NCI-H510A (cell line): ENCODE data around the gene FOXP4.

Experiments
- DNase-seq: peaks from one replicate; lab custom pipeline; 2025; lab: John Stamatoyannopoulos, UW

Gene FOXP4

DNA sequence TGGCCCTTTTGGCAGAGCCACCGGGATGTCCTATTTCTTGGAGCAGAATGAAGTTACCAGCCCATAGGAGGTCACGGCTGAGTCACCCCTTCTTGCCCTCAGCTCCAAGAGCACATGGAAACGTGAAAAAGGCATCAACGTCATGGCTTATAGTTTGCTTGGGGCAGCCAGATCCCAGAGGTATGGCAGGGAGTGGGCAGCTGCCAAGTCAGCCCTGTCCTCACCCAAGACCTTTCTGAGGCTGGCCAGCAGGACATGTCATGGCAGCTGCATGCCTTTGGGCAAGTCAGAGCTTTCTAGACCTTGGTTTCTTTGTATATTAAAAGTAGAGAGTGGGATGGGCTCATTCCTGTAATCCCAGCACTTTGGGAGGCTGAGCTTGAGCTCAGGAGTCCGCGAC, 83.9 kb downstream of the FOXP4 start:
- DNase-seq: no peak

DNA sequence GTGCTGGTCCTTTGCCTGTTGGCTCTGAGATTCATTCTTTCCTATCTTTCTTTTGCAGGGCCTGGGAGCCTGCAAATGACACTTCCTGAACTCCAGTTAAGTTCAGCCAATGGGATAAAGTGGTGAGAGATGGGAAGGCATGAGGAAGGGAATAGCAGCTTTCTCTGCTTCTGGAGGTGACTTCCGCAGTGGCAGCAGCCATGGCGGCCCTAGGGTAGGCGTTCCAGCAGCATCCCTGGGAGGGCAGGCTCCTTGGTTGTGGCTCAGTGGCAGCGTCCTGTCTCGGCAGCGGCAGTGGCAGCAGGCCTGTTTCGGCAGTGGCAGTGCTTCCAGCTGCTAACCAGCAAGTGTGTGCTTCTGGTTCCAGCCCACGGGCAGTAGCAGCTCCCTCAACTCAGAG, 84.8 kb downstream of the FOXP4 start:
- DNase-seq: no peak

DNA sequence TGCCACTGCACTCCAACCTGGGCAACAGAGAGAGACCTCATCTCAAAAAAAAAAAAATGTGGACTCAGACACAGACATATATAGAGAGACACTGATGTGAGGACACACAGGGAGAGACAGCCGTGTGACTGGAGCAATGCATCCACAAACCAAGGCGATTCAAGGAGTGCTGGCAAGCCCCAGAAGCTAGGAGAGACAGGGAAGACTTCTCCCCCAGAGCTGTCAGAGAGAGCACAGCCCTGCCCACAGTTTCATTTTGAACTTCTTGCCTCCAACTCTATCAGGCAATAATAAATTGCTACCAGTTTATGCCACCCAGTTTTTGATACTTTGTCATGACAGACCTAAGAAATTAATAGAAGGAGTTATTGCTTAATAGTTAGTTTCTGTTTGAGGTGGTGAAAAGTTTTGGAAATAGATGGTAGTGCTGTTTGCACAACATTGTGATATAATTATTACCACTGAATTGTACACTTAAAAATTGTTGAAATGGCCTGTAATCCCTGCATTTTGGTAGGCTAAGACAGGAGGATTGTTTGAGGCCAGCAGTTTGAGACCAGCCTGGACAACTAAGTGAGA, 87.0 kb downstream of the FOXP4 start:
- no peak for DNase-seq

DNA sequence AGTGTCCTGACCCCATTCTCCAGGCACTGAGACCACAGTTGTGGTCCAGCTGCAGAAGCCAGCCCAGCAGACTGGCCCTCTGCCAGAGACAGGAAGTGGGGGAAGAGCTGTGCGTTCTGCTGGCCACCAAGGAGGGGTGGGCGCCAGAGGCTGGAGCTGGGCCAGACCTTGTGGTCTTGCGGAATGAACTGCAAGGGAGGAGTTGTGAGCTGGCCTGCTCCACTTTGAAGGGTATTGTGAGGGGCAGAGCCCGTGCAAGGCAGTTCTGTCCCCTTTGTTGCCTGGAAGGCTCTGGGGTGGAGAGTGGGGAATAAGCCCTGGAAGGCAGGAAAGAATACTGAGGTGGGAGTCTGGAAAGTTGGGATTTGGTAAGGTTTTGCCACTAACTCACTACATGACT, 88.5 kb downstream of the FOXP4 start:
- DNase-seq: no peak

DNA sequence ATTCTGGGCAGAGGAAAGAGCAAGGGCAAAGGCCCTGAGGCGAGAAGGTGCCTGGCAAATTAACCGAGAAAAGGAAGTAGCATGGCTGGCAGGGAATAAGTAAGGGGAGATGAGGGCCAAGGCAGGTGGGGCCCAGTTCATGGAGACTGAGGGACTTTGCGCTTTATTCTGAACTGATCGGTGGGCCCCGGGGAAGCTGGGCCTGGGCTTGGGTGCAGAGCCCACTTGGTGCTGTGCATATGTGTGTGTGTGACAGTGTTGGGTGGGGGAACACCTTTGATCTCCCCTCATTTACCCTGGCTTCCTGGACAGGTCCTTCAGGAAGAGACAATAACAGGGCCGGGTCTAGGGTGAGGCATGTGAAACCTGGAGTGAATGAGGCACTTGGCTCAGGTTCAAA, 89.2 kb downstream of the FOXP4 start:
- DNase-seq: no peak

DNA sequence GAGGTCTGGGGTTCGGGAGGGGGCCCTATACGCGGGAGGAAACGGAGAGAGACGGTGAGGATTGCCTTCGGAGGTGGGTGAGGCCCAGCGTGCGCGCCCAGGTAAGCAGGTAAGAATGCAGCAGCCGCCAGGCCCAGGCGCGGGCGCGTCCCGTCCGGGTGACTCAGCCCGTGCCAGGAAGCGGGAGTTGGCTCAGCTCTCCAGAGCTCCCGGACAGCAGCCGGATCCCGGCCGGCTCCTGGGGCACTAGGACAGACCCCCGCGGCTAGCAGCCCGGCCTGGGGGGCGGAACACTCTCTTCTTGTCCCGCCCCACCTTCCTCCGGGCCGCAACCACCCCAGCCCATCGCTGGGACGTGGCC, 90.6 kb downstream of the FOXP4 start:
- no peak for DNase-seq

DNA sequence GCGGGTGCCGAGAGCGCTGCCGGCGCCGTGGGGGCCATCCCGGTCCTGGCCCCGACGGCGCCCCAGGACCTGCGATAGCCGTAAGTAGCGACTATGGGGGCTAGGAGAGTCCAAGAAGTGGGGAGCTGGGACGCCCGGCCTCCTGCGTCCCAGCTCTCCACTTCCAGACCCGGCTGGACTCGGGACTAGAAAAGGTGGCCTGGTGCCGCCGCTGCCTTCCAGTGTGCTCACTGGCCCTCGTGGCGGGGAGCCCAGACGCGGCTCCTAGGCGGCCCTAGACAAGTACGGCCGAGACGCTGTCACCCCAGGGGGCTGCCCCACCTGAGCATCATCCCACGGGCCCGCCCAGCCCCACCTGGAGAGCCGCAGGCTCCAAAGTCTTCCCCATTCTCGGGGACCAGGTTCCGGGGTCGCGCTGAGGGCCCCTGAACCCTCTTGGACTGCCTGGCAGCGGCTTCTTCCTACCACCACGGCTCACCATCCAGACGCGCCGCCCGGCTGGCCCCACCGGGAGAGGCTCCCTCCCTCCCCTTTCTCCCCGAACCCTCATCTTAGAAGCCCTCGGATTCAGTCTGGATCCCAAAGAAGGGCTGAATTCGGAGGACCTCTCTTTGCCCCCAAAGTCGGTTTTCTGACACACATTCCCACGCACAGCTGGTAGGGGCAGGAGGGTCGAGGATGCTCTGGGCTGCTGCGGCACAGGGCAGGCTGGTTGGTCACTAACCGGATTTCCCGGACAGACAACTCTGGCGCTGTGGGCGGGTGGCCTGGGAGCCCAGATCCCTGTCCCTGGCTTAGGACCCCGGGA, 91.2 kb downstream of the FOXP4 start:
- DNase-seq: no peak

DNA sequence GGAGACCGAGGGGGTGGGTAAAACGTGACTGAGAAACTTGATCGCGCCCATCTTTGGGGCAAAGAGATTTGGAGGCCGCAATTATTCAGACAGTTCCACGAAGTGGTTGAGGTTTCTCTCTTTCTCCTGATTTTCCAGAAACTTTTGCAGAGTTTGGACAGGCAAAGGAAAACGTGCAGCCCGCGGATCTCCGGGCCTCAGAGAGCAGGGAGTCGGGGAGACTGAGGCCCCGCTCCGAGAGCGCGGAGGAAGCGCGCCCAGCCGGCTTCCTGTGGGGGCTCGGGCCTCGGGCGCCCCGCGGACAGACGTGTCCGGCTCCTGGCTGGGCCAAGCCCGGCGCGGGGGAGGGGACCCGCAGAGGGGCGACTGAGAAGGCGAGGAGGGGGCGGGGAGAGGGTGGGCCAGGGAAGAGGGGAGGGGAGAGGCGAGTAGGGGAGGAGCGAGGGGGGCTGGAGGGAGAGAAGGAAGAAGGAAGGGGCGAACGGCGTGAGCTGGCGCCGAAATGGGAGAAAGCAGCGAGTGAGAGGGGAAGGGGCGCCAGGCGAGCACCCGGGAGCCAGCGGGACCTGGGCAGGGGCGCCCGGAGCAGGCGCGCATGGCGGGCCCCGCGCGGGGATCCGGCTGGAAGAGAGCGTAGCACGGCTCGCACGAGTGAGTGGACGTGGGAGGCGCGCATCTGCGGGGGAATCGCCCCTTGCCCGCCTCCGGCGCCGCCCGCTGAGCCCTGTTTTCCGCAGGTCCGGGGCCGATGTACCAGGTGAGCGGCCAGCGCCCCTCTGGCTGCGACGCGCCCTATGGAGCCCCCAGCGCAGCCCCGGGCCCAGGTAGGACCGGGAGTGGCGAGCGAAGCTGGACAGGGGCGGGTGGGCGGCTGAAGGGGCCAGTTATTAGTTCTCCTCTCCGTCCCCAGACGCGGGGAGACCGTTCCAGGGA, 92.1 kb downstream of the FOXP4 start, which contains the start of gene MDFI:
TSS of gene MDFI (plus strand) at position 467 of the 933 bp plus-strand sequence. CDS start at position 749, 282 bp downstream.
- DNase-seq: no peak

DNA sequence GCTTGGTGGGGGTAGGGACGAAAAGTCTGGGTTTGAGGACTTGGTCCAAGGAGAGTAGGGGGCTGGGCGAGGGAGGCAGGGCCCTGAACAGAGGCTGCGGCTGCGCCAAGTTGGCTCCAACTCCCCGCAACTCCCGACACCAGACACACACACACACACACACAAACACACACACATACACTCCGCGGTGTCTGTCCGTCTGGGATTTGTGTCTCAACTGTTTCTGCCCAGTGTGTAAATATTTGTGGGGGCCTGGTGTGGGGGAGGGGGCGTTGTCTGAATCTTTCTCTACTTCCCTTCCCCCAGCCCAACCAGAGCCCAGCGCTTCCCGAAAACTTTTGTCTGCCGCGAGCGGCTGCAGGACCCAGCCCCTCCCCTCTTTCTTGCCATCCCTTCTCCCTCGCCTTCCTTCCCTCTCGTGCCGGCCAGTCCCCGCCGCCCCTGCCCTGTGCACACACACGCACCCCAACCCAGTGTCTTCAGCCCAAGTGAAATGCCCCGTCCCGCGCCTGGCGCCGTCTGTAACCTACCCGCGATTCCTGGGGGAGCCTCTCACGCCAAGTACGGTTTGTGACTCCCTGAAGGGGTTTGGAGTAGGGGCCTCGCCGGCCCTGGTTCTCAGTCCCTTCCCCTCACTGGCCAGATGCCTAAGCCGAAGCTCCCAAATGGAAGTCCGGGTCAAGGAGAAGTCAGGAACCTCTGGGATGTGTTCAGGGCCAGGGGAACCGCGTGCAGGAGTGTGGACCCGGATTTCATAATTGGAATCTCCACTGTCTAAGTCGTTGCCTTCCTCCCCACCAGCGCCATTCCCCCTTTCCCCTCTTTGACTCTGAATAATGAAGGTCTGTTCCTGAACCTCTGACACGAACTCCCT, 93.0 kb downstream of the FOXP4 start:
- no peak for DNase-seq

DNA sequence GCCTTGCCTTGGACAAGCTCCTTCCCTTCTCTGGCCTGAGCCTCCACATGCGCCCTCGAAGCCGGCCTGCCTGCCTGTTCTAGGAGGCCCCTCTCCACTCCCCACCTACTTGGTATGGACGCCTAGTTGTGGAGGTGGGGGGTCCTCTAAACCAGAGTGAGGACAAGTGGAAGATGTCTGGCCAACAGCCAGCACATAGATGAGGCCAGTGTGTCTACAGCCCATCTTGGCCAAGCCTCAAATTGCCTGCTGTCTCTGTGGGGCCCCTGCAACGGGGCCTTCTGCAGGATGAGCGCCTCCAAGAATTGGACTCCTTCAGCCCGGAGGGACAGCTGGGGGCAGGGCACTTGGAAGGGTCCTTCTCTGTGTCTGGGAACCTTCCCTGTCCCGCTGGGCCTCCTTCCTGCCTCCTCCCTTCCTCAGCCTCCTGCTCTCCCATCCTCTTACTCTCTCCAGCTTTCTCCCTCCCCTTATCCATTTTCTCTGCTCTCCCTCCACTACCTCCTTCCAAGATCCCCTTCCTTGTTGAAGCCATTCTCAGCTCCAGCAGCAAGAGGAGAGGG, 93.7 kb downstream of the FOXP4 start:
- DNase-seq: no peak

DNA sequence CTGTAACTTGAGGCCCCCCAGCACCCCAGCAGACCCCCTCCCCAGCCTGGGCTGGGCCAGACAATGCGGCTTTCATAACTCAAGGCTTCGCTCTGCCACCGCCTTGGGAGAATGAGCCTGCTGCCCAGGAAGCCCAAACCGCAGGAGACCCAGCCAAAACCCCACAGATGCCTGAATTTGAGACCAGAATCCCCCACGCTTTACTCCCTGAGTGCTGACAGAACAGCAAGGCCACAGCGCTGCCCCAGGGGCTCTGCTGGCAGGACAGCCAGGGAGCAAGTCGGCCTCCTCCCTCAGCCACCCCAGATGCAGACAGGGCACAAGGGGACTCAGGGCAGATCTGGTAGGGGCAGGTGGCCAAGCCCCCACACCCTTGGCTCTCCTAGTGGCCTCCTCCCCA, 94.2 kb downstream of the FOXP4 start:
- no peak for DNase-seq

DNA sequence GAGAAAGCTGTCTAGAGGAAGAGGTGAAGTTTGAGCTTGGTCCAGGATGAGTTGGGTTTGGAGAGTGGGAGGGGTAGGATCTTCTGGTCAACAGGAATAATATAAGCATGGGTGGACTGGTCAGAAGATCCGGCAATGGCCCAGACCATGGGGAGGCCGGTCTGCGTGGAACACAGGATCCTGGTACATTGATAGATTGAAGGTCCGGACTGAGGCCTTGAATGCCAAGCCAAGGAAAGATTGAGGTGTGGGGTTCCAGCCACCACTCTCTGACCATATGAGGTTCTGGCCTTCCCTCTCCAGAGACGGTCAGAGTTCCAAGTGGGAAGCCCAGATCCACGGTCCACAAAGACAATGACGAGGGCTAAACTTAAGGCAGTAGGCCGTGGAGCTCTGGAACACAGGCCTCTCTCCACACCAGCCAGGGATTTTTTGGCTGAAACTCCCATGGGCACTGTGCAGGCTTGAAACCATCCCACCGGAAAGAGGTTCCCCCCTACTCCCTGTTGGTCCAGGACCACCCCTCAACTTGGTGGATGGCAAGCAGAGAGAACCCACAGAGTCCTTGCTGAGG, 95.3 kb downstream of the FOXP4 start:
- DNase-seq: no peak

DNA sequence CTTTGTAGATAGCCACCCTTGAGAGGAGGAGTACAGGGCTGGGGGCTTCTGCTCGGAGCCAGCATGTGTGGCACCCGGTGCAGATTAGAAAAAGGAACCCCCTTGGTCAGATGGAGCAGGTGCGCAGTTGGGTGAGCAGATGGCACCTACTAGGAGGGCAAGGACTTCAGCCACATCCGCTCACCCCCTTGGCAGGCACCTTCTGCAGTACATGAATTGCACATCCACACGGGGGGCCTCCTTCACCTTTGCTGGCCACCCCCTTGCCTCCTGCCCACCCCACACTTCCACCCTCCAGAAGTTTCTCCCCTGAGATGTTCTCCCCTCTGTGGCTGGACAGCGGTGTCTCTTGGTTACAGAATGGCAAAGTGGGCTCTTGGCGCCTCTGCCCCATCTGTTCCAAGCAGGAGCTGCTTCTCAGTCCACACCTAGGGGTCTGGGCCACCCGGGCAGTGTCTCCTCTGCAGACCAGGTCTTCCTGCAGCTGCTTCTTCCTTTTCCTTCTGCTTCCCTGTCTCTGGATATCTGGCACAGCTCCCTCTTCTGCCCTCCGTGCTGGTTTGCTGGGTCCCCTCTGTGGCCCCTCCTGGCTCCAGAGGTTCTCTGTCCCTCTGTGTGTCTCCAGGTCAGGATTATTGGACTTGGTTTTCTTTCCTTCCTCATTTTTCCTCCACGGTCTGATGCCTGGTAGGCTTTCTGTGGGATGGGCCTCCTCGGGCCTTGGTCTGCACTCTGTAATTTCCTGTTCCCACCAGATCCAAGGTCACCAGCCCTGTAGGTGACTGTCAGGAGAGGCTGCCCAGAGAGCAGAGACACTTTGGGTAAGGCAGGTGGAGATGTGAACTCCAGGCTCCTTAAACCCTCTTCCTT, 96.1 kb downstream of the FOXP4 start:
- no peak for DNase-seq

DNA sequence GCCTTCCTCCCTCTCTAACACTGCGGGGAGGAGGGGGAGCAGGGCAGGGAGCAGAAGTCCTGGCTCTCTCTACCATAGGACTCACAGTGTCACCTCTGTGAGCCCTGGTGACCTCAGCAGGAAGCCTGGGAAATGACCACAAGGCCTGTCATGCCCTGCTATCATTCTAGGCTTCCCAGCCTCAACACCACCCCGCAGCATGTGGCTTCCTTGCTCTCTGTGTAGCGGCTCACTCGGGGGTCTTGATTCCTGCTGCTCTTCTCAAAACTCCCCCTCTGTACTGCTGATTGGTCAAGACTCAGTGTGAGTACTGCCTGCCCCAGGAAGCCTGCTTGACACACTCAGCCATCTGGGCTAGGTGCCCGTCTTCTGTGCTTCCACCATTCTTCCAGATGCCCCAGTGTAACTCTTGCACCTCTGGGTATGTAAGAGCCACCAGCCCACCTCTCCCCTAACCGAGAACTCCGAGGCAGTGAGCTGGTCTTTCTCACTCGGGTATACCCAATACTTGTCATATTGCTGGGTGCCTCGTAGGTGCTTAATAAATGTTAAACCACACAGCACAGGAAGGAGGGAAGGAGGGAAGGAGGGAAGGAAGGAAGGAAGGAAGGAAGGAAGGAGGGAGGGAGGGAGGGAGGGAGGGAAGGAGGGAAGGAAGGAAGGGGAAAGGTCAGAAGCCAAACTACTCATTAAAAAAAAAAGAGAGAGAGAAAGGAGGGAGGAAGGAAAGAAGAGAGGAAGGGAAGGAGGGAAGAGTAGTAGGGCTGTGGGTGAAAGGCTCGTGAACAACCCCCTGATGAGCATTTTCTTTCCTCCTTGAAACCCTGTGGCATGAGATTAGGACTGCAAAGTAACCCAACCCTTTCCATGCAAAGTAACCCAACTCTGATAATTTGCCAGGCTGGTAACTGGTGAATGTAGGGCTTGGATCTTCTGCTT, 97.0 kb downstream of the FOXP4 start:
- no peak for DNase-seq

DNA sequence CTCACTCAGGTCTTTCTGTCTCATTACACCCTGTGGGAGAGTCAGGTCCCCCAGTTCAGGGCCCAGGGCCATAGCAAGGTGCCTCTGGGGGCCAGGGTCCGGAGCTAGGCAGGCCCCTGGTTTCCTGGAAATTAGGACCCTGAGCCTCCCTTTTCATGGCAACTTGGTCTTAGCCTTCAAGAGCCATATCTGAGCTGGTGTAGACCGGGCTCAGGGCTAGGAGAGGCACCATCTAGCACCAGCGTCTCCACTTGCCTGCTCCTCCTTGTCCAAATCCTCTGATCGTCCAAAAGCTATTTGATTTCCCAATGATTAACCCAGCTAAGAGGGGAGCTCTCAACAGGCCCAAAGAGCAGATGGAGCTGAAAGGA, 97.7 kb downstream of the FOXP4 start:
- no peak for DNase-seq

DNA sequence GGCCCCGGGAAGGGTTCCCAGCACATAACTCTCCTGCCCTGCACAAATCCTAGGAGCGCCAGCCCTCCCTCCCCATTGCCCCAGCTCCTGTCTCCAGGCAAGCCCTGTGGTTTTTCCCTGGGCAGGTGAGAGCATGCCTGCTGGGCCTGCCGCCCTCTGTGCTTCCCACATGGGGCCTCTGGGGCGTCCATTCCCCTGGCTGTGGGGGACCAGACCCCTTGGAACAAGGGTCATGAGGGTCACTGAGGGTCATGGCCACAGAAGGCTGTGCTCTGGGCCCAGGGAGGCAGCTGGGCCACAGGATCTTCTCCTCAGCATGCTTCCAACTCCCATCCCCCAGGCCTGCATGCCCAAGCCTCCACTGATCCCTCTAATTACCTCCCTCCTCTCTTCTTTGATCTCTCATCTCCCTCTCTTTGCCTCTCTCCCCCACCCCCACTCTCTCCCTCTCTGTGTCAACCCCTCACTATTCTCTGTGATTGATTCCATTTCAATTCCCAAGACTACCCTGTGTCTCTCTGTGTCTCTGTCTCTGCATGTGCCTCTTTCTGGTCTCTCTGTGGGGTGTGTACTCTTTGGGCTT, 98.2 kb downstream of the FOXP4 start:
- peak; percentile 59 for DNase-seq

DNA sequence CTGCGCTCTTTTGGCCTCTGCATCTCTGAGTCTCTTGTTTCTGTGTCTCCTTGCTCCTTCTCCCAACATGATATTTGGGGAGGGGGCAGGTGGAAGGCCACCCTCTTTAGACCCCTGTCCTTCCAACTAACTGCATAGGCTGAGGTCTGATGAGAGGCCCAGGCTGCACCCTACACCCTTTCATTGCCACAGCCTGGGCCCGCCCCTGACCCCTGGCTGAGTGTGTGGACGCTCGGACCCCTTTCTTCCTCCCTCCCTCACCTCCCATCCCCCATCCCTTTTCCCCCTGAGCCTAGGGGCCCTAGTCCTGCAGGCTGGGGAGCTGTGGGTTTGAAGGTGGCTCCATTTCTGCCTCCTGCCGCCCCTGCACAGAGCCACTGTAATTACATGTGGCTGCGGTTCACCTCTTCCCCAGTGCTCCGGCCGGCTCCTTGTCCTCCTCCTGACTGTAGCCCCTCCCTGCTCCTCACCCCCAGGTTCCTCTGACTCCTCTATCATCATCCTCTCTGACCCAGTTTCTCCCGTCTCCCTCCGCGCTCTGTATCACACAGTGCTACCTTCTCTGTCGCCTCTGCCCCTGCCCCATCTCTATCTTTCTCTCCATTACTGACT, 98.9 kb downstream of the FOXP4 start:
- DNase-seq: no peak
